Measurements from ENCODE around the gene EIF4G3.
"Not testable (repeated sequence)": the region's sequence is repeated elsewhere in the genome, so short reads cannot be mapped to it uniquely, and the experiment has no call there.

Gene EIF4G3

DNA sequence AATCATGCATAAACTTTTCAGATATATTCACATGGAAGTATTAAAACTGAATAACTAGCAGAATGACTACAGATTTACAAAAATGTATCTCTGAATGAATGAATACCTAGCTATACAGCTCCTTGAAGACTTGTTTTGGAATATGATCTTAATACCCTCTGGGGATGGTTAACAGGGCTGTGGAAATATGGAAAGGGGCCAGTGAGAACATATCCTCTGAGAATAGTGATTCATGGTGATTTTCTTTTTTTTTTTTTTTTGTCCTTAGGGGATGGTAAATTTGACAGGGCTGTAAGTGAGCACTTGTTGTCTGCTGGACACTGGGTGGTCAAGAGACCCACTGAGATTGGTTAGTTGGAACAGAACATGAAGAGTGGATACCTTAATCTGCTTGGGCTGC, 308.9 kb downstream of the EIF4G3 start:
- no peak for DNase-seq

DNA sequence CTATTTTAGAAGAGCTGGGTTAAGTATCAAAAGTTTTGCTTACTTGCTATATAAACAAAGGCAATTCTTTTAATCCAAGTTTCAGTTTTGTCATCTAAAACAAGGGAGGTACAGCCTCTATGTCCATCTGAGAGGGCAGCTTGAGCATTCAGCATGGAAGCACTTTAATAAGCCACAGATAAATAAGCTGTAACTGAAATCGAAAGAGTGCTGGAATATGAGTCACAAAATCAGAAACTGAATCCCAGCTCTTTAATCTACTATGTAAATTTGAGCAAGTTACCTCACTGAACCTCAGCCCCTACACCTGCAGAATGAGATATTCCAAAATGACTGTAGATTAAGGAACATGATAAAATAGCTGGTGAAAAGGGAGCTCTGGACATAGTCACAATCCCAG, 309.6 kb downstream of the EIF4G3 start:
- no peak for DNase-seq

GRCh38 chr1:20865001-20865400, 311.7 kb downstream of the EIF4G3 start:
- DNase-seq = no peak

DNA sequence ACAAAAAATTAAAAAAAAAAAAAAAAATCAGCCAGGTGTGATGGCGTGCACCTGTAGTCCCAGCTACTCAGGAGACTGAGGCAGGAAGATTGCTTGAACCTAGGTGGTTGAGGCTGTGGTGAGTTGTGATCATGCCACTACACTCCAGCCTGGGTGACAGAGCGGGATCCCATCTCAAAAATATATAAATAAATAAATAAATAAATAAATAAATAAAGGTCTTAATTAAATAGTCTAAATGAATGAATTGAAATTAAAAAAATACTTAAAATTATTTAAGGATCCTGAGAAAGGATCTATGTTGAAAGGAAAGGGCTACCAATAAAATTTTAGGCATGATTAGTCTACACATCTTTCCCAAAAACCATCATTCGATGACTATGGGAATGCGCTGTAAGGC, 322.2 kb downstream of the EIF4G3 start:
- no peak for DNase-seq

GRCh38 chr1:20851791-20852190, 324.9 kb downstream of the EIF4G3 start:
- not testable (repeated sequence) for DNase-seq

DNA sequence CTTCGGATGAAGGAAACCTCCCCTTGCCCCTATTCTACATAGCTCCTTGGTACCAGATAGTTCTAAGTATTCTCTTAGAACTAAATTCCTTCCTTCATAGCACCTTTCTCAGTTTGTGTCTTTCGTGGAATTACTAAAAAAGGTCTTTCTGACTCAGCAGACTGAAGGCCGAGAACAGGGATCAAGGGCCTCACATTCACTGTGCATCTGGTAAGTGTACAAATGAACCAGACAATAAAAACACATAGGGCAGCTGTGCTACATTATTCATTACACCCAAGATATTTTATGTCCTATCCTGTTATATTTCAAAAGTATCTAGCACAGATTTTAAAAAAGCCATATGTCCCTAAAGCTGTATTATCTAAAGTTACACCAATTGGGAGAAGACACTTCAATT, 326.7 kb downstream of the EIF4G3 start:
- DNase-seq = no peak

DNA sequence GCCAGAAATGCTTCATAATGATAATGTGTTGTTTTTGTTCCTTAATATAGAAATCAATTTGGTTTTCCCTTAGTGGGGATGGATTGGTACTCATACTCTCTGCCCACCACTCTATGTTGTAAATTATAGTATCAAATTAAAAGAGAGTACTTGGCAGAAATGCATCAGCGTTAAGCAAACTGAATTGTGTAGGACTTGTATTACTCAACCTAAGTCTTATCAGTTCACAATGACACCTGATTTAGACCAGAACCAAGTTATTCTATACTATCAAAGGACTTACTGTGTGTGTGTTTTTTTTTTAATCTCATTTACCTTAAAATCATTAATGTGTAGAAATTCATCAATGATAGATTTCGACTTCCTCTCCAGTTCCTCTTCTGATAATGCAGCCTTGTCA, 327.6 kb downstream of the EIF4G3 start:
- no peak for DNase-seq

DNA sequence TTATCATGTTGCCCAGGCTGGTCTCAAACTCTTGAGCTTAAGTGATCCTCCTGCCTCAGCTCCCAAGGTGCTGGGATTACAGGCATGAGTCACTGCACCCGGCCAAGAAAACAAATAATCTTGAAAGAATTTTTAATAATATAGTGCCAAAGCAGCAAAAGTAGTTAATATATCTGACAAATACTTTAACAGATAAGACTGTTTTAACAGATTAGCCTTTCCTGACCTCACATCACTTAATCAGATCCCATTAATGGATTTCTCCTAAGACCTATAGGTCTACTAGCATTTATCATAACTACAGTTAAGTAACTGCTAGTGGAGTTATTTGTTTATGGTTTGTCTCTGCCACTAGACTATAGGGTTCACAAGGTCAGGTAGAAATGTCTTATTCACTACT, 328.5 kb downstream of the EIF4G3 start:
- no peak for DNase-seq

GRCh38 chr1:20847611-20848080, 329.1 kb downstream of the EIF4G3 start:
- DNase-seq = no peak

- no peak for DNase-seq
Observed at GRCh38 chr1:20846461-20847374, 330.0 kb downstream of the EIF4G3 start.

DNA sequence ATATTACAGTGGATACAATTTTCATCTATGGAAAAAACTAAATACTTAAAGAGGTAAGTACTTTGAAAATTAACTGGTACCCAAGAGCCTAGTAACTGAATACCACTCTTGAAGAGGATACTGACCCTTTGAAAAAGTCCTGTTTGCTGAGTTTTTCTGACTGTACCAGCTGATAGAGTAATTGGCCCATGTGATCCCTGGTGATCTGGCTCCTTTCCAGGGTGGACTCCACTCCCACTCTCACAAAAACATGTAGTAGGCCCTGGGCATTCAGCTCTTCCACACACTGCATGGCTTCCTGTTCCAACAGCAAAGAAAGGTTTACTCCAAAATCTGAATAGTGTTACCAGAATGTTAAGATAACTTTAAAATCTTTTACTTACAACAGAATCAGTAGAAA, 336.0 kb downstream of the EIF4G3 start:
- no peak for DNase-seq

- DNase-seq = no peak
Observed at GRCh38 chr1:20837554-20838192, 339.0 kb downstream of the EIF4G3 start.

DNA sequence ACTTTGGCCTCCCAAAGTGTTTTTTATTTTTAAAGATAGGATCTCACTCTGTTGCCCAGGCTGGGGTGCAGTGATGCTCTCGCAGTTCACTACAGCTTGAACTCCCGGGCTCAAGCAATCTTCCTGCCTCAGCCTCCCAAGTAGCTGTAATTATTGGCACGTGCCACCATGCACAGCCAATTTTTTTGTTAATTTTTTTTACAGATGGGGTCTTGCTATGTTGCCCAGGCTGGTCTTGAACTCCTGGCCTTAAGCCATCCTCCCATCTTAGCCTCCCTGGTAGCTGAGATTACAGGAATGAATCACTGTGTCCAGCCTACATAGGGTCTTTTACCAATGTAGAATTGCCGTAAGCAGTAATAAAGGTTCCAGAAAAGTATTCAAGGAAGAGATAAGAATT, 340.5 kb downstream of the EIF4G3 start:
- DNase-seq = no peak

DNA sequence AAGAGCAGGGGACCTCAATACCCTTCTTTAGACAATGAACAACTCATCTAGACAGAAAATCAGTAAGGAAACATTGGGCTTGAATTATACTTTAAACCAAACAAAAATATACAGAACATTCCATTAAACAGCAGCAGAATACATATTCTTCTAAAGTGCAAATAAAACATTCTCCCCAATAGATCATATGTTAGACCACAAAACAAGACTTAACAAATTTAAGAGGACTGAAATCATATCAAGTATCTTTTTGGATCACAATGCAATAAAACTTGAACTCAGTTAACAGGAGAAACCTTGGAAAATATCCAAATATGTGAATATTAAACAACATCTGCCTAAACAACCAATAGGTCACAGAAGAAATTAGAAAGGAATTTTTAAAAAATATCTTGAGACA, 341.9 kb downstream of the EIF4G3 start:
- DNase-seq = no peak

- DNase-seq = no peak
Observed at GRCh38 chr1:20834192-20834591, 342.5 kb downstream of the EIF4G3 start.

- no peak for DNase-seq
Observed at GRCh38 chr1:20830378-20830777, 346.3 kb downstream of the EIF4G3 start.

DNA sequence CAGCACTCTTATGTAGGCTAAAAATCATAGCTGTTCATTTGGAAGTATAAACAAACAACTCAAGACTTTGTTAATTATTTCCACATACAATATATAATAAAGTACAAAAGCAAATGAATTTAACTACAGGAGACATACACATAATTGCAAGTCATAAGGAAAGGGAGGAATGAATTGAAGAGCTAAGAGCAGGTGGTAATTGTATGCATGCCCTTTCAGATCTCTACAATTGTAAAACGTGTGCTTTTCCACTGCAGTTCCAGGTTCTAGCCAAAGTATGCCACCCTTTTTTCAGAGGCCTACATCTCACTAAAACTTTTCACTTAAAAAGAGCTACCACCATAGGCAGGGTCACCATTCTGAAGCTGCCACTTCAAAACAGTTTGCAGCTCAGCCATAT, 346.8 kb downstream of the EIF4G3 start:
- no peak for DNase-seq

DNA sequence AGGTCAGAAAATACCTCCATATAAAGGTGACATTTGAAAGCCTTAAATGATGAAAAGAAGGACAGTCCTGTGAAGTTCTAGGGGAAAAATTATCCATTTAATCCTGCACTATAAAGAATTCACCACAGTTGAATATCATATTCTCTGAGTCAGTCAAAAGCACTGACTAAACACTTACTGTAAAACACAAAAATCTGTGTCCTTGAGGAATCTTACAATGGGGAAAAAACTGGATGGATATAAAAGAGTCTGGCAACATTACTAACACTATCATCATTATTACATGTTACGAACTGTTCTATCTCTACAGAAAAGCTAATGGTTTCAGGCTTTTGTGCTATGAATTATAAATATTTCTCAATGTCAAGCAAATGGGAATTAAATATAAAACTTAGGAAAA, 347.2 kb downstream of the EIF4G3 start:
- no peak for DNase-seq

- DNase-seq = no peak
Observed at GRCh38 chr1:20823845-20824244, 352.9 kb downstream of the EIF4G3 start.

GRCh38 chr1:20821466-20821865, 355.2 kb downstream of the EIF4G3 start:
- DNase-seq = no peak

DNA sequence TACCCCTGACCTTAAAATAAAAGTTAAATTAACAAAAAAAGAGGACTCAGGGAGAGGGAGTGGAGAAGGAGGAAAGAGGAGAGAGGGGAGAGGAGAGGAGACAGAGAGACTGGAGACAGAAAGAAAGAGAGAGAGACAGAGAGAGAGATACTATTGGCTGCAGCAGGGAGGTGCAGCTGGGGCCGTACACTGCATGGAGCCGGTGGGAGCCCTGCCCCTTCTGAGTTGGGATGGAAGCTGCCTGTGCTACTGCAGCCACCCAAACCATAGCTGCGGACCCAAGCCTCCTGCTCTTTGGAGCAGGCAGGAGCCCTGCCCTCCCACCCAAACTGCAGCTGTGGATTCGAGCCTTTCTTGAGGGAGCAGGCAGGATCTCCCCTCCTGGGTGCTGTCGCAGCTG, 356.9 kb downstream of the EIF4G3 start:
- no peak for DNase-seq

DNA sequence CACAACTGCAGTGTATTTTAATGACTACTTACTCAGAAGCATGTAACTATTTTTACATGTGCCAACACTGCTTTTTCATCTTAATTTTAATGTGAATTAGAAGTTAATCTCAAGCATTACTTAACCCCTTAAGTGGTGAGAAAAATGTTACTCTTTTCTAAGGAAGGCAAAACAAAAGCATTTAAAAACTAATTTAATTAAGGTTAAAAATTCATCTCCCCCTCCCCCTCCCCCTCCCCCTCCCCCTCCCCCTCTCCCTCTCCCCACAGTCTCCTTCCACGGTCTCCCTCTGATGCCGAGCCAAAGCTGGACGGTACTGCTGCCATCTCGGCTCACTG, 362.2 kb downstream of the EIF4G3 start:
- DNase-seq = no peak

DNA sequence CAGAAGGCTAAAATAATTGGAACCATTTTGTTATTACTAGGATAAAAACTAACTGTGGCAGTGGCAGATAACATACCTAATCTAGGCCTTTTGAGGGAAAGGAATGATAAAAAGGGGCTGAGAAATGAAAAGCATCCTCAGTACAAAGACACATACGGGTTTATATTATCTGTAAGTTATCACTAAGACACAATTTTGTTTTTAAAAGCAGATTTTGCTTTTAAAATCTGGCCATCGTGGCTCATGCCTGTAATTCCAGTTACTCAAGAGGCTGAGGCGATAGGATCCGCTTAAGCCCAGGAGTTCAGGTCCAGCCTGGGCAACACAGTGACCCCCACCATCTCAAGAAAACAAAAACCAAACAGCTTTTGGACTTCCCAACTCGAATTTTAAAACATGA, 364.8 kb downstream of the EIF4G3 start:
- no peak for DNase-seq

- DNase-seq = no peak
Observed at GRCh38 chr1:20793236-20793635, 383.5 kb downstream of the EIF4G3 start.

DNA sequence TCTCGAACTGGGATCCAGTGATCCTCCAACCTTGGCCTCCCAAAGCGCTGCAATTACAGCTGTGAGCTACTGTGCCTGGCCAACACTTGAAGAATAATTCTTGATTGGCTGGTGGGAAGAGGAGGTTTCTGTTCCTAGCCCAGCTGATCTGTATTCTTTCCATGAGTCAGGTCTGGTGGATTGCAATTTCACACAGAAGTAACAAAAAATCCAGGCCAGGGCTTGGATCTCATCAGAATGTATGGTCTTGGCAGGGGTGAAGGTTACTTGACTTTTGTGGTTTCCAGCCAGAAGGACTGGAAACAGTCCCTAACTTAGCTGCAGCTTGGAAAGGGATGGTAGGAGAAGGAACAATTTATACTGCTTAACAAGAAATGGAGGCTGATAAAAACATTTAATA, 384.5 kb downstream of the EIF4G3 start:
- no peak for DNase-seq

Measured in stimulated activated CD4-positive, alpha-beta T cell treated with anti-CD3 and anti-CD28 coated beads, Interleukin-4, amount 100 ng/mL, for 4 hours (primary cell).